Cardiac muscle cell (in vitro differentiated cells and primary cell): ENCODE measurements around the gene OR5AS1. TPM values are rescaled to one million over a fixed set of nuclear protein-coding genes. Genes with fewer than 3 reads are reported as not detected.

Experiments
- DNase-seq, 2 donors: peaks; one replicate each; pipeline versions ENCODE4 v3.0.0 to v3.0.0-alpha.2; 2010 to 2017; ENCODE audit warnings: low read depth in 1 of 2, low spot score in 1 of 2
- H3K27ac ChIP-seq: fragments of 200-600 bp; sonication (generic); 2 replicates; pipeline ENCODE4 v1.5.1; 2016
- H3K27me3 ChIP-seq: fragments of 200-600 bp; sonication (generic); 2 replicates; pipeline ENCODE4 v1.6.0; 2016; ENCODE audit warnings: control low read depth
- H3K36me3 ChIP-seq: fragments of 200-600 bp; sonication (generic); 2 replicates; pipeline ENCODE4 v1.5.1; 2016; ENCODE audit warnings: control low read depth
- H3K4me1 ChIP-seq: fragments of 200-600 bp; sonication (generic); 2 replicates; pipeline ENCODE4 v1.8.1; 2017; ENCODE audit warnings: low read depth, mild to moderate bottlenecking, mixed run types
- H3K4me3 ChIP-seq: fragments of 200-600 bp; sonication (generic); 2 replicates; pipeline ENCODE4 v1.5.1; 2016; ENCODE audit warnings: mild to moderate bottlenecking
- H3K9me3 ChIP-seq: fragments of 200-600 bp; sonication (generic); 2 replicates; pipeline ENCODE4 v1.5.1; 2017; ENCODE audit warnings: low read depth, mild to moderate bottlenecking, control low read depth
- CTCF ChIP-seq: IDR thresholded peaks from 2 replicates; pipeline ENCODE4 v1.5.1; 2012; ENCODE audit warnings: low read depth, mild to moderate bottlenecking, low read length
- polyA plus RNA-seq: library from polyadenylated mRNA; unstranded; fragments of >200 nt; fragmentation: Nextera tagmentation; extraction: Ambion mirVana; gene quantifications from 2 replicates; pipeline ENCODE4 v1.2.1, GENCODE V29; 2016
- total RNA-seq: library from RNA; depleted of rRNA; stranded (reverse); fragments of >200 nt; gene quantifications from 2 replicates; pipeline ENCODE4 v1.2.3, GENCODE V29; 2016

Gene OR5AS1
- total RNA-seq (not detected in 2 replicates), polyA plus RNA-seq (not detected in 2 replicates)

GRCh38 chr11:56027354-56027753 lies at the start of gene OR5AS1:
TSS of gene OR5AS1 (plus strand) at chr11:56027654. CDS start at chr11:56030419, 2,765 bp downstream.
- H3K9me3 ChIP-seq = no peaks in the 10 kb centered on the region
- no peaks in the 10 kb centered on the region for H3K27me3 ChIP-seq
- no peak for DNase-seq
- no peaks in the 10 kb centered on the region for H3K36me3 ChIP-seq
- no peak for TF ChIP-seq CTCF
- H3K4me1 ChIP-seq = no peaks in the 10 kb centered on the region
- H3K27ac ChIP-seq = no peak within 1 kb of the TSS
- H3K4me3 ChIP-seq = no peak within 1 kb of the TSS

- TF ChIP-seq CTCF = no peak
These were observed 32.9 kb upstream of the OR5AS1 start, which contains the start of gene OR5F1 for GRCh38 chr11:55994525-55994924. TSS of gene OR5F1 (minus strand) at chr11:55994625. CDS start at chr11:55994625, 0 bp downstream.

GRCh38 chr11:56010716-56011115 lies 16.7 kb upstream of the OR5AS1 start:
- no peak for DNase-seq
- H3K4me1 ChIP-seq = no peaks in the 10 kb centered on the region
- no peak overlapping the region for H3K27ac ChIP-seq
- no peaks in the 10 kb centered on the region for H3K36me3 ChIP-seq
- no peak overlapping the region for H3K4me3 ChIP-seq
- no peaks in the 10 kb centered on the region for H3K27me3 ChIP-seq
- no peaks in the 10 kb centered on the region for H3K9me3 ChIP-seq
- no peak for TF ChIP-seq CTCF

More at GRCh38 chr11:55994525-55994924, 32.9 kb upstream of the OR5AS1 start, which contains the start of gene OR5F1:
- no peak within 1 kb of the TSS for H3K4me3 ChIP-seq
- DNase-seq = no peak
- no peaks in the 10 kb centered on the region for H3K4me1 ChIP-seq
- no peaks in the 10 kb centered on the region for H3K36me3 ChIP-seq
- H3K9me3 ChIP-seq = no peaks in the 10 kb centered on the region
- H3K27ac ChIP-seq = no peak within 1 kb of the TSS
- H3K27me3 ChIP-seq = no peaks in the 10 kb centered on the region

DNA sequence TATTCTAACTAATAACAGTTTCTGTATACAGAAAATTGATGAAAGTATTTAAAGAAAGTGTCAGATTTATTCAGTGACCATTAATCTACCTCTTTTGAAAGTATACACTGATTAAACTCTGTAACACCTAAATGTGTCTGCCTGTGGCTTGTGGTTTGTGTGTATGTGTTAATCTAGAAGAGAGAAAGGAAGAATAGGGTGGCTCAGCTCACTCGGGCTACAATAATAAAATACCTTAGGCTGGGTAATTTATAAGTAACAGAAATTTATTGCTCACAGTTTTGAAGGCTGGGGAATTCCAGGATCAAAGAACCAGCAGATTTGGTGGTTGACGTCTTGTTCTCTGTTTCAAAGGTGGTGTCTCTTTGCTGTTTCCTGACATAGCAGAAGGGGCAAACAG lies 13.6 kb upstream of the OR5AS1 start:
- Histone ChIP-seq H3K27ac (no peak overlapping the region), H3K36me3 (no peaks in the 10 kb centered on the region), H3K4me3 (no peak overlapping the region), H3K9me3 (no peaks in the 10 kb centered on the region), H3K27me3 (no peaks in the 10 kb centered on the region), H3K4me1 (no peaks in the 10 kb centered on the region)
- TF ChIP-seq CTCF = no peak
- DNase-seq = no peak

GRCh38 chr11:56045538-56045937 lies 18.1 kb downstream of the OR5AS1 start:
- no peak for TF ChIP-seq CTCF
- Histone ChIP-seq H3K9me3 (no peaks in the 10 kb centered on the region), H3K36me3 (no peaks in the 10 kb centered on the region), H3K4me3 (no peak overlapping the region), H3K27ac (no peak overlapping the region), H3K4me1 (no peaks in the 10 kb centered on the region), H3K27me3 (no peaks in the 10 kb centered on the region)
- no peak for DNase-seq

GRCh38 chr11:56048480-56048879 lies 21.0 kb downstream of the OR5AS1 start:
- H3K4me1 ChIP-seq = no peaks in the 10 kb centered on the region
- no peak overlapping the region for H3K4me3 ChIP-seq
- DNase-seq = no peak
- TF ChIP-seq CTCF = no peak
- no peaks in the 10 kb centered on the region for H3K27me3 ChIP-seq
- no peaks in the 10 kb centered on the region for H3K36me3 ChIP-seq
- no peaks in the 10 kb centered on the region for H3K9me3 ChIP-seq
- no peak overlapping the region for H3K27ac ChIP-seq
